Measurements from ENCODE around the gene GRIK4. TPM values are rescaled to one million over a fixed set of nuclear protein-coding genes. Genes with fewer than 3 reads are reported as not detected.

Gene GRIK4
- total and polyA plus RNA-seq, 9 of the 15 experiments (the other 6 are each of a cell fraction or from before 2014, with no cell fraction given), result not detected

GRCh38 chr11:120613264-120614226 is 102.0 kb downstream of the GRIK4 start:
- ATAC-seq (no peak), FAIRE-seq (no peak), DNase-seq (ENCODE audit: extremely low read depth in 1 of 4, low spot score in 3 of 4) (no peak)
- H3K4me1 ChIP-seq (replicated peaks in 1 of 2; ENCODE audit: control insufficient read depth in 2 of 2, insufficient read depth in 2 of 2, low read length in 2 of 2), result no peaks in the 10 kb centered on the region
- no peaks in the 10 kb centered on the region for H3K9me1 ChIP-seq (ENCODE audit: control insufficient read depth, insufficient read depth, low read length)
- no peak overlapping the region for H3K4me2 ChIP-seq (ENCODE audit: insufficient read depth, low read length)
- 0% methylated on average over 6 of the region's 6 CpGs for WGBS (ENCODE audit: insufficient coverage, low coverage, missing lambda C conversion rate)
- BruUV-seq (replicated peaks), result no TSS peak
- intact Hi-C loops (cut with micrococcal nuclease), result no loop called here
- no peaks in the 10 kb centered on the region for H3K9me3 ChIP-seq (replicated peaks; ENCODE audit: control insufficient read depth, insufficient read depth, low read depth, low read length)
- POLR2A ChIA-PET, result interaction anchor here (1.6 kb wide), 1 partner anchor 26 kb away, joined by 4 read pairs; no protein-coding TSS in a partner anchor
- peaks cover 0 to 38% of the 10 kb centered on the region in 2 experiments; a peak in 4 of 5 replicates for H3K27me3 ChIP-seq (ENCODE audit: control insufficient read depth in 2 of 2, insufficient read depth in 2 of 2, low read length in 2 of 2)
- H3K4me3 ChIP-seq, result no peak overlapping the region
- no peak overlapping the region for H2AFZ ChIP-seq (ENCODE audit: low read depth, low read length)
- no peaks in the 10 kb centered on the region for H3K79me2 ChIP-seq (ENCODE audit: control insufficient read depth, insufficient read depth, low read length)
- in situ Hi-C loops (cut with MboI), result no loop called here
- no peaks in the 10 kb centered on the region; the same call in 1 of the 2 replicates for H4K20me1 ChIP-seq (replicated peaks; ENCODE audit: control insufficient read depth, insufficient read depth, low read length)
- H3K36me3 ChIP-seq (ENCODE audit: control insufficient read depth, insufficient read depth, low read length), result no peaks in the 10 kb centered on the region
- no peak overlapping the region for H3K9ac ChIP-seq (ENCODE audit: insufficient read depth in 1 of 2, low read depth in 2 of 2, low read length in 2 of 2)
- CTCF ChIA-PET (ENCODE audit: low intra/inter-chr PET ratio), result no interaction called here
- H3K27ac ChIP-seq (ENCODE audit: extremely low read depth, low read depth, low read length), result no peak overlapping the region
- no peak for TF ChIP-seq MAFF (IDR thresholded peaks at IDR 0.05; ENCODE audit: low read length)
- no peak for TF ChIP-seq BRF2 (IDR thresholded peaks at IDR 0.05; ENCODE audit: borderline replicate concordance, insufficient read depth, insufficient read length)
- no peak for TF ChIP-seq ZC3H4 (CRISPR knock-in tag; IDR thresholded peaks at IDR 0.05; ENCODE audit: borderline replicate concordance)
- no peak for TF ChIP-seq EP300 (IDR thresholded peaks at IDR 0.05; ENCODE audit: low read length)
- TF ChIP-seq TGIF2 (CRISPR knock-in tag; IDR thresholded peaks at IDR 0.05), result no peak
- no peak for TF ChIP-seq ELK3 (CRISPR knock-in tag; IDR thresholded peaks at IDR 0.05)
- no peak for TF ChIP-seq REST (IDR thresholded peaks at IDR 0.05; ENCODE audit: borderline replicate concordance)
- no peak for TF ChIP-seq REST (CRISPR knock-in tag; IDR thresholded peaks at IDR 0.05; ENCODE audit: low read depth)

All from K562 (cell line).